GM18505 (cell line): ENCODE measurements around the gene NPFFR2.

Experiments used
- ATAC-seq: cut with Tn5 transposase; IDR thresholded peaks from one replicate; pipeline ENCODE4 v1.9.1; 2021; ENCODE audit not compliant: unreplicated experiment
- POLR2A ChIP-seq: IDR thresholded peaks from 4 replicates; pipeline ENCODE4 v1.6.1; 2011; ENCODE audit warnings: borderline replicate concordance; ENCODE audit not compliant: insufficient read depth, insufficient read length; ENCODE audit errors: extremely low read depth

Gene NPFFR2

DNA sequence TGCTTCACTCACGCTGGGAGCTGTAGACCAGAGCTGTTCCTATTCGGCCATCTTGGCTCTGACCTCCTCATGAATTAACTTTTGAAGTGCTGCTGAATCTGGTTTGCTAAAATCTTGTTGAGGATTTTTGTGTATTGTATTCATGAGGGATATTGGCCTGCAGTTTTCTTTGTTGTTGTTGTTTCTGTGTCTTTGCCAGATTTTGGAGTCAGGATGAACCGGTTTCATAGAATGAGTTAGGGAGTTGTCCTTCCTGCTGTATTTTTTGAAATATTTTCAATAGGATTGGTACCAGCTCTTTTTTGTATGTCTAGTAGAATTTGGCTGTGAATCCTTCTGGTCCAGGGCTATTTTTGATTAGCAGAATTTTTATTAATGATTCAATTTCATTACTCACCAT is 138.1 kb downstream of the NPFFR2 start:
- no peak for TF ChIP-seq POLR2A
- no peak for ATAC-seq

DNA sequence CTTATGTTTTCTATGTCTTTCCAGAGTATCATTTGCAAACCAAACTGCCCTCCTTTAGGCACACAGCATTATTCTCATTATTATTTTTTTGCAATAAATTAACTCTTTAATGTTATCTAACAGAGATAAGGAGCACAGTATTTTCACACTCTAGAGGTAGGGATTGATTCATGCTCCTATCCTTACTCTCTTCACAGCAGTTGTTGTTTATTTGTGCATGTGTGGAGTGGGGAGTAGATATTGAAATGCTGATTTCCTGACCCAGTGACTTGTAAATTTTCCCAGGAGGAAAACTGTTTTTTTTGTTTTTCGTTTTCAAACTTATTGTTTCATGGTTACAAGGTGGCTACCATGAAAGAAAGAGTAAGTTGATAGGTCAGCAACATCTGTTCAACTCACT is 140.0 kb downstream of the NPFFR2 start:
- TF ChIP-seq POLR2A: no peak
- ATAC-seq: no peak

DNA sequence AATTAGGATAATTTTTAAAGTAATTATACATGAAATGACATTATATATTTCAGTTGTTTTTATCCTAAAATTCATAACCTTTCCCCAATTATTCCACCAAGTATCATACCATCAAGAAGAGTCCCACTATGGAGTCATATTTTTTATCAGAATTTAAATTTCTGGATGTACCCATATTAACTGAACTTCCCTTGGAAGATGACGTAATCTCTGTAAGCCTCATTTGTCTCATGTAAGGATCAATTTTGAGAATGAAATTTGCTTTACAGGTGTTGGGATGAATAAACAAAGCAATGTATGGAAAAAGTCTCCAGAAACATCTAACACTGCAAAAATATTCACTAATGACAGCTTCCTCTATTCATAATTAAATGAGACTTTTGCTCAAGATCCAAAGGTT is 147.5 kb downstream of the NPFFR2 start:
- ATAC-seq: no peak
- TF ChIP-seq POLR2A: no peak

DNA sequence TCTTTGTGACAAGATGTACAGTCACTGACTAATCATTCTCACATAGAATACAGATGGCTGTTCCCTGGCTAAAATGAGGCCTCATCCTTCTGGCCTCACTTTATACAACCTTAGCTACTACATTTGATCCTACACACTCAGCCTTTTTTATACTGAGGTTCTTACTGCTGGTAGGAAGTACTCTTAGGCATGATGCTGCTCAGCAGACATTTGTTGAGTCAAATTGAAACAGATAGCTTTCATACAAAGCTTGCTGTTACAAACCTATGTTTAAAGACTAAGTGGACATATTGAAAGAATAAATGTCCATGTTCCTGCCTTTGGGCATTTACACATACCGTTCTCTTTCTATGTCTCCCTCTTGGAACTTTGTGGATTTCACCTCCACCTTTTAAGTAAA is 154.9 kb downstream of the NPFFR2 start:
- no peak for ATAC-seq
- no peak for TF ChIP-seq POLR2A

DNA sequence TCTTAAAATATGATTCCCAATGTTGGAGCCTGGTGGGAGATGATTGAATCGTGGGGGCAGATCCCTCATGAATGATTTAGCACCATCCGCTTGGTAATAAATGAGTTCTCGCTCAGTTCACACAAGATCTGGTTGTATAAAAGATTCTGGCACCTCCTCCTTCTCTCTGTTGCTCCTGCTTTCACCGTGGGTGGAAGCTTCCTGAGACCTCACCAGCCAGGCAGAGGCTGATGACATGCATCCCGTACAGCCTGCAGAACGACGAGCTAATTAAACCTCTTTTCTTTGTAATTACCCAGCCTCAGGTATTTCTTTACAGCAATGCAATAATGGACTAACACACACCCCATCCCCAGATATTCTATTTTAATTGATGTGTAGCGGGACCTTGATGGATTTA is 162.2 kb downstream of the NPFFR2 start:
- ATAC-seq: no peak
- TF ChIP-seq POLR2A: no peak

DNA sequence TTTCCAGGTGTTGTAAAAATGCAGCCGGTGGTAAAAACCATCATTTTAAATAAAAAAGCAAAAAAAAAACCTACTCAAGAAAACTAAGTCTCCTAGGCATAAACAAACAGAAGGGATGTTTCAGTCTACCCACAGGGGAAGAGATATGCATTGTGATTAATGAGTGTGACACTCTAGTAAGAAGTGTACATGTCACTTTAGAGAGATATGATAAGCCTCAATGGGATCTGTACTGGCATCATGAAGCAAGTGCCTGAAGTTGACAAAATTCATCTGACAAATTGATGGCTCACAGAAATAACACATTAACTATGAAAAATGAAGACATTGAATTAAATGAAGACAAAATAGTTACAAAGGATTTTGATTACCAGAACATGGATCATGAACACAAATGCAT is 162.7 kb downstream of the NPFFR2 start:
- ATAC-seq: no peak
- no peak for TF ChIP-seq POLR2A
